ENCODE data around the gene ALKBH3.

Gene ALKBH3

DNA sequence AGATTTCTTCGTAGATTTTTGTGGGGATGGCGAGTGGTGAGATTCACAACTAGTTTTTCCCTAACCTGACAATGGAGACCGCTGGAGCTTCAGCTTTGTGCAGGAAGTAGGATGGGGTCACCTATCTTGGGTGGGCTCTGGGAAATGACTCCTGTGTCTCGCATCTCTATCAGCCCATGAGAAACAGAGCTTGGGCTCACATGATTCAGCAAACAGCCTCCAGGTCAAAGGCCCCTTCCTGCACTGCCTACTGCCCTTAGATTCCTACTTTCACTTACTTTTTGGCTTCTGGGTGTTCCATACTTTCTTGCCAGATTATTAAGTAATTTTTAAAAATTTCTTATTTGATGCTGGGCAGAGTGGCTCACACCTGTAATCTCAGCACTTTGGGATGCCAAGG lies 88.1 kb downstream of the ALKBH3 start:
- DNase-seq: no peak

DNA sequence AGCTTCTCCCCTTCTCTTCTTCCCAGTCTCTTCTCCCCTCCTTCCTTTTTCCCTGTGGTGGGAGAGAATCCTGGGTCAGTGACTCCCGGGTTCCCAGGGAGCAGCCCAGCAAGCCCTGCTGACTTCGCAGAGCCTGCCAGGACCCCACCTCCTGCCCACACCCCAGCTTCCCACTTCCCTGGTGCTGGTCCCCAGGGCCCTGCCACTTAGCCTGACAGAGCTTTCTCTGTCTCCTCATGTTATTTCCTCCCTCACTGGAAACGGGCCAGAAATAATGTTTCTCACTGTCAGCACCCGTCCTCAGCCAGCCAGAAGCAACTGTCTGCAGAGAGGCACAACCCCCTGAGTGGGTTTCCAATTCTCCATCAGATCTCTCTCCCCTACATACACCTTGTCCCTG lies 88.9 kb downstream of the ALKBH3 start:
- no peak for DNase-seq

Data from CD4-positive, alpha-beta T cell treated with Interleukin-10 for 1 hour (primary cell).